K562 (cell line): ENCODE data around the gene ERICH6. TPM values are rescaled to one million over a fixed set of nuclear protein-coding genes. Genes with fewer than 3 reads are reported as not detected.

Experiments used
- BCOR ChIP-seq: fragments of 450-650 bp; IDR thresholded peaks from 2 replicates; pipeline ENCODE4 v1.6.1; 2016
- CC2D1A ChIP-seq: fragments of 450-650 bp; IDR thresholded peaks from 2 replicates; pipeline ENCODE4 v1.6.1; 2017; ENCODE audit warnings: mild to moderate bottlenecking
- CCNT2 ChIP-seq: IDR thresholded peaks from 2 replicates; pipeline ENCODE4 v1.6.1; 2011; ENCODE audit warnings: borderline replicate concordance, low read depth, mild to moderate bottlenecking, moderate library complexity, mixed read lengths, low read length; ENCODE audit not compliant: insufficient read length; ENCODE audit errors: extremely low read depth
- CTBP1 ChIP-seq: fragments of 450-650 bp; IDR thresholded peaks from 2 replicates; pipeline ENCODE4 v1.6.1; 2016; ENCODE audit warnings: borderline replicate concordance
- CUX1 ChIP-seq: fragments of 200-800 bp; sonication (Bioruptor generic); IDR thresholded peaks from 2 replicates; pipeline ENCODE4 v1.6.1; 2016; ENCODE audit warnings: missing genetic modification characterization, missing compliant biosample characterization
- E2F1 ChIP-seq: sonication (generic); formaldehyde crosslinking; IDR thresholded peaks from 2 replicates; pipeline ENCODE4 v1.8.1; 2023; ENCODE audit warnings: mild to moderate bottlenecking, missing genetic modification reagents, moderate library complexity
- FOS ChIP-seq: IDR thresholded peaks from 3 replicates; pipeline ENCODE4 v1.6.1; 2011; ENCODE audit not compliant: insufficient read length; ENCODE audit errors: extremely low read depth
- HCFC1 ChIP-seq: IDR thresholded peaks from 2 replicates; pipeline ENCODE4 v1.6.1; 2012; ENCODE audit warnings: low read depth, low read length, improper control_type of control experiment
- HDAC3 ChIP-seq: fragments of 450-650 bp; IDR thresholded peaks from 2 replicates; pipeline ENCODE4 v1.6.1; 2018; ENCODE audit warnings: borderline replicate concordance, mild to moderate bottlenecking, moderate library complexity; ENCODE audit not compliant: partially characterized antibody
- KAT8 ChIP-seq: fragments of 450-650 bp; IDR thresholded peaks from 2 replicates; pipeline ENCODE4 v1.6.1; 2016; ENCODE audit warnings: low read depth, mild to moderate bottlenecking
- KDM1A ChIP-seq, 2 experiments: fragments of 450-650 bp; IDR thresholded peaks; 2 replicates each; pipeline ENCODE4 v1.6.1; 2016; ENCODE audit warnings: mild to moderate bottlenecking in 2 of 2
- L3MBTL2 ChIP-seq: fragments of 450-650 bp; IDR thresholded peaks from 2 replicates; pipeline ENCODE4 v1.6.1; 2016; ENCODE audit warnings: mild to moderate bottlenecking, moderate library complexity
- MTA3 ChIP-seq: fragments of 450-650 bp; formaldehyde crosslinking; IDR thresholded peaks from 2 replicates; pipeline ENCODE4 v1.6.1; 2017; ENCODE audit warnings: mild to moderate bottlenecking, borderline replicate concordance
- SLC30A9 ChIP-seq: fragments of 250-450 bp; sonication (Bioruptor Pico); IDR thresholded peaks from 2 replicates; pipeline ENCODE4 v1.8.0; 2022; ENCODE audit warnings: mild to moderate bottlenecking, moderate library complexity
- SOX6 ChIP-seq: fragments of 450-650 bp; IDR thresholded peaks from 2 replicates; pipeline ENCODE4 v1.6.1; 2014; ENCODE audit warnings: mild to moderate bottlenecking
- SRSF7 ChIP-seq: fragments of 200-400 bp; formaldehyde crosslinking; optimal IDR thresholded peaks from 2 replicates; pipeline ENCODE3; 2017; ENCODE audit warnings: mild to moderate bottlenecking, low read depth, low read length
- STAT6 ChIP-seq: sonication (generic); formaldehyde crosslinking; IDR thresholded peaks from 2 replicates; pipeline ENCODE4 v1.8.1; 2023; ENCODE audit warnings: mild to moderate bottlenecking, missing genetic modification reagents
- ZNF232 ChIP-seq: sonication (generic); formaldehyde crosslinking; IDR thresholded peaks from 2 replicates; pipeline ENCODE4 v1.8.0; 2022; ENCODE audit warnings: mild to moderate bottlenecking, missing genetic modification reagents
- ZNF41 ChIP-seq: fragments of 250-450 bp; sonication (Bioruptor Pico); conservative IDR thresholded peaks from 2 replicates; pipeline ENCODE4 v1.4.0; 2020; ENCODE audit warnings: mild to moderate bottlenecking
- ZNF551 ChIP-seq: fragments of 250-450 bp; sonication (Bioruptor Pico); IDR thresholded peaks from 2 replicates; pipeline ENCODE4 v1.5.0; 2021; ENCODE audit warnings: mild to moderate bottlenecking, moderate library complexity
- ZNF778 ChIP-seq: fragments of 450-650 bp; formaldehyde crosslinking; IDR thresholded peaks from 2 replicates; pipeline ENCODE4 v1.4.0; 2020; ENCODE audit warnings: mild to moderate bottlenecking, moderate library complexity
- polyA plus RNA-seq, 8 experiments: library from polyadenylated mRNA; depleted of rRNA in 4 of 8; stranded (reverse) in 5 of 8; unstranded in 3 of 8; fragments of >200 nt; fragmentation: Nextera tagmentation in 2 of 8; fragmentation: Illumina TruSeq in 1 of 8; extraction: Ambion mirVana in 2 of 8; extraction: Trizol in 1 of 8; gene quantifications; 2 replicates each; pipeline versions ENCODE4 v1.2.1 to v1.2.3, GENCODE V29; 2011 to 2014; ENCODE audit warnings: inconsistent platforms in 1 of 8, missing spikeins in 1 of 8
- total RNA-seq, 7 experiments: library from RNA; depleted of rRNA in 6 of 7; stranded (reverse); fragments of >200 nt in 6 of 7; fragmentation: Illumina TruSeq in 2 of 7; extraction: Trizol in 2 of 7; gene quantifications; 2 replicates each; pipeline versions ENCODE4 v1.2.1 to v1.2.3, GENCODE V29; 2011 to 2021; ENCODE audit warnings: low replicate concordance in 1 of 7

The ERICH6 gene
- total and polyA plus RNA-seq, 9 of the 15 experiments (the other 6 are each of a cell fraction or from before 2014, with no cell fraction given) = not detected

- no peak for TF ChIP-seq STAT6 (CRISPR knock-in tag)
- 0 out of 2 replicates have a peak, but pooled peaks have one; percentile 35 for TF ChIP-seq MTA3
- no peak for TF ChIP-seq SRSF7
- TF ChIP-seq SOX6 = peak; percentile 74
- peak; percentile 78 for TF ChIP-seq L3MBTL2
- TF ChIP-seq ZNF551 = no peak
- no peak for TF ChIP-seq ZNF778 (CRISPR knock-in tag)
- no peak for TF ChIP-seq SLC30A9 (CRISPR knock-in tag)
- TF ChIP-seq FOS = no peak
- TF ChIP-seq ZNF232 = no peak
- TF ChIP-seq CTBP1 = no peak
- peak; percentile 54 to 71 for TF ChIP-seq KDM1A (IDR thresholded peaks at IDR 0.05)
- no peak for TF ChIP-seq ZNF41 (CRISPR knock-in tag)
- TF ChIP-seq CCNT2 = peak; percentile 56
- no peak for TF ChIP-seq E2F1 (CRISPR knock-in tag)
- TF ChIP-seq KAT8 = no peak
- 0 out of 2 replicates have a peak, but pooled peaks have one; percentile 68 for TF ChIP-seq BCOR
- peak; percentile 78 for TF ChIP-seq CC2D1A
- 0 out of 2 replicates have a peak, but pooled peaks have one; percentile 22 for TF ChIP-seq CUX1
- TF ChIP-seq HDAC3 = peak; percentile 58
- TF ChIP-seq HCFC1 = no peak
Measured at GRCh38 chr3:150729682-150730360, 26.1 kb upstream of the ERICH6 start (continued).
